ENCODE measurements around the gene TMC1. TPM values are rescaled to one million over a fixed set of nuclear protein-coding genes. Genes with fewer than 3 reads are reported as not detected.

Gene TMC1
- total and polyA plus RNA-seq, 2 of the 13 experiments (the other 11 are each of a cell fraction or from before 2014, with no cell fraction given) = 0.02 to 0.03 TPM

DNA sequence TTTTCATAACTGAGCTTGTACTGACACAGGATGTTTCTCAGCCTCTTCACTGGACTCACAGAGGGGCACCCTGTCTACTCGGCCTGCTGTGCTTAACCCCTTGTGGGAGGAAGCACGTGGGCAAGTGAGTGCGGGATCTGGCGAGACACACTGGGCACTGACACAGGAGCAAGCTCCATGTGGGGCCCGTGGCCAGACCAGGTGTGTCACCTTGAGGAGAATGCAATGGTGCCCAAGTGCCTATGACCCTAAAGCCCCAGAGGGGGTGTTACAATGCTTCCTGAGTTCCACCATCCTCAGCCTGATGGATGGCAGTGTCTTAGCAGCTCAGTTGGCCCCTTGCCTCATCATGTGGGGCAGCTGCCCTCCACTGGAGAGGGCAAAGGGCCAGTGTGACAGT, 302.6 kb downstream of the TMC1 start:
- Histone ChIP-seq H3K9ac (ENCODE audit: insufficient read depth, low read depth, low read length) (no peak overlapping the region), H4K20me1 (ENCODE audit: insufficient read depth, low read length) (no peaks in the 10 kb centered on the region), H3K9me3 (ENCODE audit: low read length) (no peaks in the 10 kb centered on the region), H3K4me3 (replicated peaks in 1 of 3; ENCODE audit: insufficient read depth in 1 of 3, low read depth in 2 of 3, low read length in 3 of 3) (no peak overlapping the region), H2AFZ (ENCODE audit: low read length) (no peak overlapping the region), H3K79me2 (ENCODE audit: insufficient read depth, low read length) (no peaks in the 10 kb centered on the region), H3K4me1 (ENCODE audit: insufficient read depth, low read length) (peaks cover 42% of the 10 kb centered on the region), H3K36me3 (replicated peaks in 1 of 2; ENCODE audit: control insufficient read depth in 1 of 2, insufficient read depth in 2 of 2, low read length in 2 of 2) (no peaks in the 10 kb centered on the region), H3K27me3 (ENCODE audit: control insufficient read depth in 1 of 2, insufficient read depth in 2 of 2, low read length in 2 of 2) (no peaks in the 10 kb centered on the region), H3K4me2 (ENCODE audit: low read depth, low read length) (no peak overlapping the region), H3K27ac (ENCODE audit: extremely low read length, insufficient read depth, low read length) (no peak overlapping the region)
- intact Hi-C loops (cut with micrococcal nuclease; ENCODE audit: unreplicated experiment) (loop anchor here (2.0 to 10.0 kb wide), 3 partner anchors 469 to 689 kb away; no protein-coding TSS in a partner anchor), in situ Hi-C loops (cut with HindIII; ENCODE audit: extremely low pct_ligation_motif_present, low pct_unique_long_range_greater_than_20kb) (loop anchor here (10.0 to 25.0 kb wide), 2 partner anchors 539 to 787 kb away; no protein-coding TSS in a partner anchor)
- WGBS (ENCODE audit: low lambda C conversion rate) = 21% methylated on average over 2 of the region's 5 CpGs
- ATAC-seq (no peak), DNase-seq (ENCODE audit: low spot score) (no peak), FAIRE-seq (no peak)
- POLR2A ChIA-PET = no interaction called here
- no TSS peak for BruUV-seq (replicated peaks)
- no peak for TF ChIP-seq POGZ (CRISPR knock-in tag; IDR thresholded peaks at IDR 0.05)
- TF ChIP-seq AKAP8 (CRISPR knock-in tag; IDR thresholded peaks at IDR 0.05) = no peak
- TF ChIP-seq TIGD3 (CRISPR knock-in tag; IDR thresholded peaks at IDR 0.05; ENCODE audit: borderline replicate concordance) = no peak
- no peak for TF ChIP-seq ZNF484 (CRISPR knock-in tag; IDR thresholded peaks at IDR 0.05; ENCODE audit: borderline replicate concordance, low read depth)
- TF ChIP-seq NFIC (IDR thresholded peaks at IDR 0.05; ENCODE audit: low read length) = no peak
- TF ChIP-seq CC2D1A (CRISPR knock-in tag; IDR thresholded peaks at IDR 0.05) = no peak
- no peak for TF ChIP-seq GZF1 (CRISPR knock-in tag; IDR thresholded peaks at IDR 0.05)
- TF ChIP-seq CHD2 (IDR thresholded peaks at IDR 0.05; ENCODE audit: low read depth, low read length) = no peak
- no peak for TF ChIP-seq ZNF232 (CRISPR knock-in tag; IDR thresholded peaks at IDR 0.05; ENCODE audit: borderline replicate concordance)
- TF ChIP-seq ZNF672 (CRISPR knock-in tag; IDR thresholded peaks at IDR 0.05) = no peak
- TF ChIP-seq, protein P1, sequence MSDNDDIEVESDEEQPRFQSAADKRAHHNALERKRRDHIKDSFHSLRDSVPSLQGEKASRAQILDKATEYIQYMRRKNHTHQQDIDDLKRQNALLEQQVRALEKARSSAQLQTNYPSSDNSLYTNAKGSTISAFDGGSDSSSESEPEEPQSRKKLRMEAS (IDR thresholded peaks at IDR 0.05) = no peak
- no peak for TF ChIP-seq ZNF468 (CRISPR knock-in tag; IDR thresholded peaks at IDR 0.05)
- TF ChIP-seq NFRKB (IDR thresholded peaks at IDR 0.05) = no peak
- TF ChIP-seq KMT2B (CRISPR knock-in tag; IDR thresholded peaks at IDR 0.05) = no peak
- TF ChIP-seq CREB1 (IDR thresholded peaks at IDR 0.05) = no peak
- no peak for TF ChIP-seq CREB1 (CRISPR knock-in tag; IDR thresholded peaks at IDR 0.05)
- no peak for TF ChIP-seq TOE1 (CRISPR knock-in tag; IDR thresholded peaks at IDR 0.05)
- TF ChIP-seq POLR2AphosphoS2 (IDR thresholded peaks at IDR 0.05; ENCODE audit: low read depth, low read length) = no peak
- no peak for TF ChIP-seq ARNTL (CRISPR knock-in tag; IDR thresholded peaks at IDR 0.05)
- TF ChIP-seq, protein P2, sequence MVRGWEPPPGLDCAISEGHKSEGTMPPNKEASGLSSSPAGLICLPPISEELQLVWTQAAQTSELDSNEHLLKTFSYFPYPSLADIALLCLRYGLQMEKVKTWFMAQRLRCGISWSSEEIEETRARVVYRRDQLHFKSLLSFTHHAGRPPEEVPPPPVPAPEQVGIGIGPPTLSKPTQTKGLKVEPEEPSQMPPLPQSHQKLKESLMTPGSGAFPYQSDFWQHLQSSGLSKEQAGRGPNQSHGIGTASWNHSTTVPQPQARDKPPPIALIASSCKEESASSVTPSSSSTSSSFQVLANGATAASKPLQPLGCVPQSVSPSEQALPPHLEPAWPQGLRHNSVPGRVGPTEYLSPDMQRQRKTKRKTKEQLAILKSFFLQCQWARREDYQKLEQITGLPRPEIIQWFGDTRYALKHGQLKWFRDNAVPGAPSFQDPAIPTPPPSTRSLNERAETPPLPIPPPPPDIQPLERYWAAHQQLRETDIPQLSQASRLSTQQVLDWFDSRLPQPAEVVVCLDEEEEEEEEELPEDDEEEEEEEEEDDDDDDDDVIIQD (CRISPR knock-in tag; IDR thresholded peaks at IDR 0.05; ENCODE audit: low read depth) = no peak
- TF ChIP-seq ZNF20 (CRISPR knock-in tag; IDR thresholded peaks at IDR 0.05) = no peak
- CTCF ChIA-PET (ENCODE audit: low intra/inter-chr PET ratio, low total read pairs) = no interaction called here

Measured in HepG2 (cell line).